NCI-H2171 treated with DMSO at 0.1 percent for 48 hours (cell line): Measurements from ENCODE around the gene PARS2.

Experiments used
- DNase-seq: peaks from one replicate; lab custom pipeline; 2025; lab: John Stamatoyannopoulos, UW

PARS2 gene

GRCh38 chr1:54774820-54775498 lies 10.6 kb upstream of the PARS2 start:
- DNase-seq: peak; percentile 93

DNA sequence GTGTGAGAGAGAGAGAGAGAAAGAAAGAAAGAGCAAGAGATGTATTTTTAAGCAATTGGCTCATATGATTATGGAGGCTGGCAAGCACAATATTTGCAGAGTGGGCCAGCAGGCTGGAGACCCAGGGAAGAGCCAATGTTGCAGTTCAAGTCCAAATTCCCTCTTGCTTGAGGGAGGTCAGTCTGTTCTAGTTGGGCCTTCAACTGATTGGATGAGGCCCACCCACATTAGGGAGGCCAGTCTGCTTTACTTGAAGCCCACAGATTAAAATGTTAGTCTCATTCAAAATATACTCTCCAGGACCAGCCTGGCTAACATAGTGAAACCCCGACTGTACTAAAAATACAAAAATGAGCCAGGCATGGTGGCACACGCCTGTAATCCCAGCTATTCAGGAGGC lies 8.6 kb upstream of the PARS2 start:
- DNase-seq: no peak

GRCh38 chr1:54768093-54768492 lies 3.8 kb upstream of the PARS2 start:
- no peak for DNase-seq

GRCh38 chr1:54767526-54767925 lies 3.2 kb upstream of the PARS2 start:
- no peak for DNase-seq

DNA sequence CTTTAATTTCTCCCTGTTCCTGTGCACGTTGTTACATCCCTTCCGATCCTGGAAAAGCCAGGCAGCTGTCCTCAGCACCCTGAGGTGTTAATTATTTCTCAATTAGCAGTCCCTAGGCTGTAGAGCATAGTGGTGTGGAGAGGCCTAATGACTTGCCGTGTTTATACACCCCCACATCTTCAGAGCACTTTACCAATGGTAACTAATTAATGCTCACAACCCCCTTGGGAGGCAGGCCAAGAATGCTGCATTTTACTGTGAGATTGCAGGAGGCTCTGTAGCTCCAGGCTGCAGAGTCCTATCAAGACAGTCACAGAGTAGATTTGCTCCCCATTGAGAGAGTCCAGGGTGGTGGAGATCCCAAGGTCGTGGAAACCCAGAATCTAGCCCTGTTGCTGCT lies 2.4 kb upstream of the PARS2 start:
- DNase-seq: no peak

GRCh38 chr1:54764922-54765561 lies 719 bp upstream of the PARS2 start:
- DNase-seq: no peak

DNA sequence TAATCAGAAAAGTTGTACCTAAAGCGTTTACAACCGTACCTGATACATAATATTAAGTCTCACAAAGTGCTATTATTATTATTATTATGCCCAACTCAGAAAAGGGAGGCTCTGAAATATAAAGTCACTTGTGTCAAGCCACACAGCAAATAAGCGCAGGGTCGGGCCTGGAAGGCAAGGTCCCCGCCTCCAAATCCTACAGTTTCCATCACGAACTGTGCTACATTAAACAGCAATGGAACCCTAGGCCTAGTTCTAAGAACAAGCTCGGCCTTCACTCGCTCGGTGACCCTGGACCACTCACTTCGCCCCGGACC lies 549 bp downstream of the PARS2 start:
- no peak for DNase-seq

GRCh38 chr1:54758678-54759348 lies 5.5 kb downstream of the PARS2 start:
- no peak for DNase-seq

- DNase-seq: no peak
These were observed 6.5 kb downstream of the PARS2 start for GRCh38 chr1:54757833-54758232.

DNA sequence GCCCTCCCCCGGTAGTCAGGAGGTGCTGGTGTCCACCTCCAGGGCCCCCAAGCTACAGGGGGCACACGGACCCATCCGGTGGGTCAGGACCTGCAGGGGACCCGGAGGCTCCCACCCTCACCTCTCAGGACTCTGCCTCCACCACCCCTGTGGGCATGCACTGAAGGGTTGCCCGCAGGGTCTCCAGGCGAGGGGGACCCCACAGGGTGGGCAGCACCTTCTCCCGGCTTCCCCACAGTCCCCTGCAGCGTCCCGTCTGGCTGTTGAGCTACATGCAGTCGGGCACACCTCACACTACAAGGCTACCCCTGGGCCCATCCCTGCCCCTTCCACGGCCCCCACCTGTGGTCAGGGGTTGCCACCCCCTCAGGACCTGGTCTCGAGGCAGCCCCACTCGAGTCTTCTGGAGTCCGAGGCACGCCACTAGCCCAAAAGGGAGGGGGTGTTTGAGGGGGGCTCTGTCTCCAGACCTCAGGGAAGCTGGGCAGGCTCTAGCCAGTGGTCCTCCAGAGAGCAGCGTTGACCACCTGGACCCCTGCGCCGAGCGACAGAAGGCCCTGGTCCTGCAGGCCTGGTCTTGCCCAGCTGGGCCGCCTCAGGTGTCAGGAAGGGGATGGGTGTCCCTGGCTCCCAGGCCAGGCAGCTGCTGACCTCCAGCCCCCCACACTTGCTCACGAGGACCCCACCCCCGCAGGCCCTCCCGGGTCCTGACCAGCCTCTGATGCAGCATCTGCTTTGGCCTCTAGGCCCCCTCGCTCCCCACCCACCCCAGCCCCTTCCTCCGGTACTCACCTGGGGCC lies 9.6 kb downstream of the PARS2 start:
- DNase-seq: no peak

- DNase-seq: no peak
These were observed 10.3 kb downstream of the PARS2 start for GRCh38 chr1:54754045-54754444.

DNA sequence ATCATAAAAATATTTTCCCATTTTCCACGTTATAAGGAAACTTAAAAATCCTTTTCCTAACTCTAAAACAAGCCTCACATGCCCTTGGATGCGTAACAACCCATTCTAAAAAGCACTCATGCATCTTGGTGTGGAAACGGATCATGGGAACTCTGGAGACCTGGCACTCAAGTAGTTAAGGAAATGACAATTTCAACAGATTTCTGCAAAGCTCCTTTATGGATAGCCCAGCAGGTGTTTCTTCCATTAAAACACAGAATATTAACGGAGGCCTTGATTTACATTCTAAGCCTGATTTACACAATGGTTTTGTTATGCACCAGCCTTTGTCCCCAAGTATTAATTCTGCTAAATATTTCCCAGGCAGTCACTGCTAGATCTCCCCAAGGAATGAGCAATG lies 12.9 kb downstream of the PARS2 start:
- DNase-seq: no peak

DNA sequence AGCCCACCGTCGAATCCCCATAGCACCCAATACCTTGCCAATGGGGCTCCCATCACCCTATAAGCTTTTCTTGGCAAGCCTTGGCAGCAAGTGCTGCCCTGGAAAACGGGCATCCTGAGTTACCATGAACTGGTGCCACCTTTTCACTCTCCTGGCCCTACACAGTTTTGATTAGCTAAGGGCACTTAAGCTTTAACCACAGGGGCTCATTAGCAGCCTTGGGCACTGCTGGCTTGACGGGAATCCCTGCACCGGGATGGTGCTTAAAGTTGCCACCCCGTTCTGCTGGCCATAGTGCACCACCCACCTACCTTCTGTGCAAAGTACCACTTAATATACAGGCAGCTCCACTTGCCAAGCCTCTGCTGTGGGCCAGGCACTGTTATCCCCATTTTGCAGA lies 13.7 kb downstream of the PARS2 start:
- DNase-seq: no peak

DNA sequence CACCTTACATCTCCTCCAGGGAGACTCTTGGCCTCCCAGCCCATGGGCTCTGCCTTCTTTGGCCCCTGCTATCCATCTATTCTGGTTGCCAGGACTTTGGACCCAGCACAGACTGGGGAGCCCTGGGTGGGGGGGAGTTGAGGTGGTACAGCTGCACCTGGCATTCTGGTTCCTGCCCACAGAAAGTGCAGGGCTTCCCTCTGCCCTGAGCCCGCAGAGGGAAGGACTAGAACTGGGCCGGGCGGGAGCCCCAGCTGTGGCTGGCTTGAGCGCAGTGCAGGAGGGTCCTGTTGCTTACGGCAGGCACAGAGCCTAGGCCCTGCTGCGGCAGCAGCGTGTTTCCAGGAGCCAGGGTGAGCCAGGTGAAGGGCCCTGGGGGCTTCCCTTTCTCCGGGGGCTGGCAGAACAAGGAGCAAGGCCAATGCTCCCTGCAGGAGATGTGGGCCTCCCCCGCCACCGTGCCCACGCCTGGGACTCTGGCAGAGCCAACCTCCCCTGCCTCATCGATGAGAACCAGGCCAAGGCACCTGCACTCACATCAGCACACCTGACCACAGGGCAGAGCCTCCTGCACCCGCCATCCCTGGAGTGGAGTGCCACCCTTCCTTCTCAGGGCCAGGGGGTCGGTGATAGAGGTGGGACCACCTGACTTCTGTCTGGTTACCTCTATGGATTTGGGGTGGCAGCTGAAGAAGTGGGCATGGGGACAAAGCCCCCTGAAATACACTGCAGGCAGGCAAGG lies 16.1 kb downstream of the PARS2 start:
- no peak for DNase-seq

DNA sequence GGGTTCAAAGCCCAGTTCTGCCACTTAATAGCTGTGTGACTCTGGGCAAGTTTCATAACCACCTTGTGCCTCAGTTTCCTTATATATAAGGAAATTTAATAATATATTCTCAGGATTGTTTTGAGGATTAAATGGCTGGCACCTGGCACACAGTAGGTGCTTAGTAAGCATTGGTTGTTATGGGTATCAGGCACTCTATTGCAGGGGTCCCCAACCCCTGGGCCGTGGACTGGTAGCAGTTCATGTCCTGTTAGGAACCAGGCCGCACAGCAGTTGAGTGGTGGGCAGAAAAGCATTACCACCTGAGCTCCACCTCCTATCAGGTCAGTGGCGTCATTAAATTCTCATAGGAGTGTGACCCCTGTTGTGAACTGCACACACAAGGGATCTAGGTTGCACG lies 18.5 kb downstream of the PARS2 start:
- DNase-seq: no peak

DNA sequence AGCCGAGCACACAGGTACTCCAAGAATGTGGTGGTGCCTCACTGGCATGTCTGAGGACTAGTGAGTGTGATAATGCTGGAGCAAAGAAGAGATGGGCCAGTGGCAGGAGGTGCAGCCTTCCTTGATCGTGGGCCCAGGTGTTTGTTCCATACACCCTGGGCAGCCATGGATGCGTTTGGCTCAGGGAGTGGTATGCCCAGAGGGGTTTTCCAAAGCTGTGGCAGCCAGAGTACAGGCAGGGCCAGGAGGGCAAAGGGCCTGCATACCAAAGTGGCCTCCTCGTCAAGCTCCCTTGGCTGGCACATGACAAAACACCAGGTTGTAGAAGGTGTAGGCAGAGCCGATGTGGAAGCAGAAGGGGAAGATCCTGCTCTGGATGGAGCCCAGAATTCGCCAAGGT lies 19.0 kb downstream of the PARS2 start:
- DNase-seq: no peak

DNA sequence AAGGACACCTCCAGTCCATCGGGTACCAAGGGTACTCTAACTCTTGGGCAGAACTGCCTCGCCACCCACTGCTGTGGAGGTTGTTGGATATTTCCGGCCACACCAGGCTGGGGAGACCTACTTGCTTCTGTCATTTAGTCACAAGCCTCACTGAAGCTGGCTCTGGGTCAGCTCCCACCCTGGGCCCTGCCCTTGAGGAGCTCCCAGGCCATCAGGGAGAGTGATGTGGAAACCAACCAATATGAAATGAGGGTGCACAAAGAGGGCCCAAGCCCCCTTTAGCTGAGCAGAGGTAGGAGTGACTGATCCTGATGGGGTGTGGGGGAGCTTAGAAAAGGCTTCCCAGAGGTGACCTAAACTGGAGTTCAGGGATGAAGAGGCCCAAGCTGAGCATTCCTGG lies 19.6 kb downstream of the PARS2 start:
- no peak for DNase-seq

GRCh38 chr1:54743416-54744226 lies 20.7 kb downstream of the PARS2 start:
- DNase-seq: no peak

GRCh38 chr1:54742282-54742681 lies 22.0 kb downstream of the PARS2 start:
- DNase-seq: no peak

DNA sequence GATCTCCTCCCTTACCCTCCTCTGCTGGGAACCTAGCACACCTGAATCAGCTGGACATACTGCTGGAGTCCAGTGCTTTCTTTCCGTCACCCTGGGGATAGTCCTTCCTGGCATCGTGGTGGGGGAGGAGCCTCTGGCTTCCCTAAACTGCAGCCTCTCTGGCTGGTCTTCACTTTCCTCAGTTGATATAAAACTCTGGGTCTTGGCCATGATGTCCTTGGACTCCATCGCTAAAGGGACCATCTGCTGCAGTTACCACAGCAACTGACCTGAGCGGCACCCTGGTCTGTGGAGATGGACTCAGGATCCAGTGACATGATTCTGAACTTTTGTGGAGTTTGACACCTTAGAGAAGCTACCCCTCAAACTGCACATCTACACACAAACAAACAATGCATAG lies 22.8 kb downstream of the PARS2 start:
- DNase-seq: no peak

GRCh38 chr1:54738244-54738643 lies 26.1 kb downstream of the PARS2 start:
- no peak for DNase-seq
